Loucy (cell line): ENCODE results near the gene CDCA8.

Source experiments
- H2AFZ ChIP-seq: fragments of 200-600 bp; sonication (generic); 2 replicates; pipeline ENCODE4 v1.6.0; 2016; ENCODE audit warnings: antibody characterized with exemption, mild to moderate bottlenecking, low read length, moderate library complexity
- H3F3A ChIP-seq: fragments of 200-600 bp; 2 replicates; pipeline ENCODE4 v1.6.0; 2016; ENCODE audit warnings: antibody characterized with exemption, low read depth, mild to moderate bottlenecking
- H3K27me3 ChIP-seq: fragments of 200-600 bp; sonication (generic); 2 replicates; pipeline ENCODE4 v1.6.1; 2014; ENCODE audit warnings: low read length, mild to moderate bottlenecking; ENCODE audit not compliant: insufficient read depth, poor library complexity, severe bottlenecking
- H3K36me3 ChIP-seq: fragments of 200-600 bp; sonication (generic); 2 replicates; pipeline ENCODE4 v1.6.1; 2016; ENCODE audit warnings: low read length; ENCODE audit not compliant: insufficient read depth
- H3K4me1 ChIP-seq: fragments of 200-600 bp; sonication (generic); 2 replicates; pipeline ENCODE4 v1.5.1; 2014; ENCODE audit warnings: low read length, mild to moderate bottlenecking; ENCODE audit not compliant: insufficient read depth, poor library complexity, severe bottlenecking
- H3K4me2 ChIP-seq: fragments of 200-600 bp; sonication (generic); 2 replicates; pipeline ENCODE4 v1.6.0; 2014; ENCODE audit warnings: antibody characterized with exemption, low read length, low read depth, mild to moderate bottlenecking; ENCODE audit not compliant: poor library complexity, severe bottlenecking
- H3K4me3 ChIP-seq: fragments of 200-600 bp; sonication (generic); 2 replicates; pipeline ENCODE4 v1.5.1; 2014; ENCODE audit warnings: low read length, mild to moderate bottlenecking, mixed read lengths; ENCODE audit not compliant: poor library complexity, severe bottlenecking
- H3K79me2 ChIP-seq: fragments of 200-600 bp; sonication (generic); 2 replicates; pipeline ENCODE4 v1.6.1; 2014; ENCODE audit warnings: low read length; ENCODE audit not compliant: insufficient read depth
- H3K9ac ChIP-seq: fragments of 200-600 bp; sonication (generic); 2 replicates; pipeline ENCODE4 v1.6.0; 2014; ENCODE audit warnings: mild to moderate bottlenecking, low read depth, low read length, moderate library complexity; ENCODE audit not compliant: poor library complexity, severe bottlenecking
- H3K9me2 ChIP-seq: fragments of 200-600 bp; sonication (generic); replicated peaks from 2 replicates; pipeline ENCODE4 v1.6.1; 2016; ENCODE audit warnings: low read depth, low read length, mixed read lengths
- H3K9me3 ChIP-seq: fragments of 200-600 bp; sonication (generic); 2 replicates; pipeline ENCODE4 v1.6.1; 2014; ENCODE audit warnings: mild to moderate bottlenecking, antibody characterized with exemption, low read length, low read depth; ENCODE audit not compliant: insufficient read depth
- H4K20me1 ChIP-seq: fragments of 200-600 bp; sonication (generic); 2 replicates; pipeline ENCODE4 v1.6.0; 2014; ENCODE audit warnings: antibody characterized with exemption, low read length, mild to moderate bottlenecking; ENCODE audit not compliant: insufficient read depth, poor library complexity, severe bottlenecking
- EZH2phosphoT487 ChIP-seq: fragments of 200-600 bp; IDR thresholded peaks from 2 replicates; pipeline ENCODE4 v1.6.1; 2018; ENCODE audit warnings: antibody characterized with exemption, mild to moderate bottlenecking, moderate library complexity, borderline replicate concordance
- TF ChIP-seq, protein P1 (sequence below): fragments of 200-600 bp; sonication (generic); conservative IDR thresholded peaks from 2 replicates; pipeline ENCODE4 v1.5.1; 2014; ENCODE audit warnings: mild to moderate bottlenecking, antibody characterized with exemption, low read length

The CDCA8 gene

DNA sequence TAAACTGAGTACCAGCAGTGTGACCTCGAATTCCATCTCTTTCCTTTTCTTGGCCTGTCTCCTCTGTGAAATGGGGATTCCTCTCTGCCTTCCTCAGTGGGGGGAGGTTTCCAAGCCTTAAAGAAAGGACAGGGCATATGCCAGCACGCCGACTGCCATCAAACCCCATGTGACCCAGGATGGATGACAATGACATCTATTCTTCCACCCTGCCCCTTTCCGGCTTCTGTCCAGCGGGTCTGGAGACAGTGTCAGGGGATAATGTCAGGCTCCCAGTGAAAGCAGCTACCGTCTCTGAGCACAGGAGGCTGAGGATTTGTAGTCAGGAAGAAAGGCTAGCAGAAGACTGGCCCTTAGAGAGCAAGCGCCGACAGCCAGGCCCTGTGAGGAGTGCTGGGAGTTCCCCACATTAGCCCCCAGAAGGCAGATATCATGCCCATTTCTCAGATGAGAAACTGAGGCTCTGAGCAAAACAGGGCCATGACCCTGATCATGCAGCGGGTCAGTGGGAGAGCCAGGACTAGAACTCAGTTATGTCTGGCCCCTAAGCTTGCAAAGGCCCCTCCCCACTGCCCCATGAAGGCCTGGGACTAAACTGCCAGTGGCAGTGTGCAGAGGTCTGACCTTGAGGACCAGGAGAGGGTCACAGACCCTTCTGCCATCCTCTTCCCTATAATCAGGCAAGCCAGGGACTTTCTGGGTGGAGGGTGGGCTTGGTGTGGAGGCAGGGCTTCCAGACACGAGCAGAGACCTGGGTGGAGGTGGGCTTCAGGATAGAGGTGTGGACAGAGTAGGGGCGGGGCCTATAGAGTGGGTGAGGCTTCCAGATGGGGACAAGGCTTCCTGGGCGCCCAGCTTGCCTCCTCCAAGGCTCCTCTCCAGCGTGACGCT is 30.1 kb downstream of the CDCA8 start:
- H3K4me2 ChIP-seq: no peak overlapping the region
- H3K9me2 ChIP-seq: no peaks in the 10 kb centered on the region
- no peak for TF ChIP-seq EZH2phosphoT487
- TF ChIP-seq, protein P1, sequence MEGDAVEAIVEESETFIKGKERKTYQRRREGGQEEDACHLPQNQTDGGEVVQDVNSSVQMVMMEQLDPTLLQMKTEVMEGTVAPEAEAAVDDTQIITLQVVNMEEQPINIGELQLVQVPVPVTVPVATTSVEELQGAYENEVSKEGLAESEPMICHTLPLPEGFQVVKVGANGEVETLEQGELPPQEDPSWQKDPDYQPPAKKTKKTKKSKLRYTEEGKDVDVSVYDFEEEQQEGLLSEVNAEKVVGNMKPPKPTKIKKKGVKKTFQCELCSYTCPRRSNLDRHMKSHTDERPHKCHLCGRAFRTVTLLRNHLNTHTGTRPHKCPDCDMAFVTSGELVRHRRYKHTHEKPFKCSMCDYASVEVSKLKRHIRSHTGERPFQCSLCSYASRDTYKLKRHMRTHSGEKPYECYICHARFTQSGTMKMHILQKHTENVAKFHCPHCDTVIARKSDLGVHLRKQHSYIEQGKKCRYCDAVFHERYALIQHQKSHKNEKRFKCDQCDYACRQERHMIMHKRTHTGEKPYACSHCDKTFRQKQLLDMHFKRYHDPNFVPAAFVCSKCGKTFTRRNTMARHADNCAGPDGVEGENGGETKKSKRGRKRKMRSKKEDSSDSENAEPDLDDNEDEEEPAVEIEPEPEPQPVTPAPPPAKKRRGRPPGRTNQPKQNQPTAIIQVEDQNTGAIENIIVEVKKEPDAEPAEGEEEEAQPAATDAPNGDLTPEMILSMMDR: no peak
- no peak overlapping the region for H3K9ac ChIP-seq
- no peaks in the 10 kb centered on the region for H3K79me2 ChIP-seq
- H3K9me3 ChIP-seq: no peaks in the 10 kb centered on the region
- H3F3A ChIP-seq: no peaks in the 10 kb centered on the region
- H3K4me3 ChIP-seq: no peak overlapping the region
- H3K27me3 ChIP-seq: no peaks in the 10 kb centered on the region
- no peaks in the 10 kb centered on the region for H3K36me3 ChIP-seq
- H4K20me1 ChIP-seq: no peaks in the 10 kb centered on the region
- no peaks in the 10 kb centered on the region for H3K4me1 ChIP-seq
- no peak overlapping the region for H2AFZ ChIP-seq

DNA sequence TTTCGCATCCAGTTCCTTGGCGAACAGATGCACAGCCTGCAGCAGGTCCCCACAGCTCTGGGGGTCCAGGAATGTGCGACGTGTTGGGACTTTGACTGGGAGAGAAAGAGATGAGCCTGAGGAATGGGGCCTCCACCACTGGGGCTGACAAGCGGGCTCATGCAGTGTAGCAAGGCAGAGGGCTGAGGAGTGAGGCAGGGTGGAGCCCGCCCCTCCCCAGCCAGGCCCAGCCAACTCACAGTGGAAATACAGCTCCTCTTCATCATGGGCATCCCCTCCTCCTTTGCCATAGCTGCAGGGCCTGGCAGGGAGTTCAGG is 30.7 kb downstream of the CDCA8 start:
- Histone ChIP-seq H3K36me3 (no peaks in the 10 kb centered on the region), H3K4me2 (no peak overlapping the region), H3K9me2 (no peaks in the 10 kb centered on the region), H3F3A (no peaks in the 10 kb centered on the region), H3K4me1 (no peaks in the 10 kb centered on the region), H3K9ac (no peak overlapping the region), H2AFZ (no peak overlapping the region), H3K79me2 (no peaks in the 10 kb centered on the region), H3K9me3 (no peaks in the 10 kb centered on the region), H3K4me3 (no peak overlapping the region), H4K20me1 (no peaks in the 10 kb centered on the region), H3K27me3 (no peaks in the 10 kb centered on the region)
- TF ChIP-seq, protein P1: no peak
- TF ChIP-seq EZH2phosphoT487: no peak

DNA sequence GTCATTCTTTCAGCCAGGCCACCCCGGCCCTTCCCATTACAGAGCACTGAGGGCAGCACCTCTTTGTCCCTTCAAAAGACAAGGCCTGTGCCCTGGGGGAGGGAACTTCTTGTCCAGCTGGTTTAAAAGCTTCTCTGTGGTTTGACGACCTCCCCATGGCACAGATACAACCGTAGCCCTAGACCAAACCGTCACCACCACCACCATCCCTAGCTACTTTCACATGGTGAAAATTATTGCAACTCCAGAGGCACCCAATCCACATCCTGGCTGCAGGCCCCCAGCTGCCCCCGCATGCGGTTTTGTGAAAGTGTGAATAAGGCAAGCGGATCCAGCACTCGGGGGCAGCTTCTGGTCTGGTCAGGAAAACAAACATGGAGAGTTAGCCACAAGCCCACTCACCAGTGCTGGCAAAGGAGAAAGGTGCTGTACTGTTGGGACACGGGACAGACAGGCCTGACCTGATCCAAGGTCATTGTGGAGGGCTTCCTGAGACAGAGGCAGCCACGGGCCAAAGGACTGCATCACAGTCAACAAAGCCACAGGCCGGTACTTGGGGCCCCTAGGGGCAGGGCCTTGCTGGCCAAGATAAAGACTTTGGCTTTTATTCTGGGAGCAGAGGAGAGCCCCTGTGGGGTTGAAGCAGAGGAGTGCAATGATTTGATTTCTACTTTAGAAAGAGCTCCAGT is 31.2 kb downstream of the CDCA8 start:
- H3K4me3 ChIP-seq: no peak overlapping the region
- H3K27me3 ChIP-seq: no peaks in the 10 kb centered on the region
- no peaks in the 10 kb centered on the region for H4K20me1 ChIP-seq
- no peak overlapping the region for H3K9ac ChIP-seq
- no peaks in the 10 kb centered on the region for H3F3A ChIP-seq
- no peak overlapping the region for H3K4me2 ChIP-seq
- no peaks in the 10 kb centered on the region for H3K36me3 ChIP-seq
- H3K4me1 ChIP-seq: no peaks in the 10 kb centered on the region
- H3K9me3 ChIP-seq: no peaks in the 10 kb centered on the region
- H3K79me2 ChIP-seq: no peaks in the 10 kb centered on the region
- TF ChIP-seq, protein P1: no peak
- no peak for TF ChIP-seq EZH2phosphoT487
- H2AFZ ChIP-seq: no peak overlapping the region
- no peaks in the 10 kb centered on the region for H3K9me2 ChIP-seq
